Stimulated activated CD4-positive, alpha-beta T cell treated with anti-CD3 and anti-CD28 coated beads, Interleukin-2, amount 100 ng/mL, for 48 hours (primary cell): ENCODE measurements around the gene OR10A7.
A peak's percentile ranks its signal among the peaks of the same experiment; 100 is the strongest.
"Not testable (repeated sequence)": the region's sequence is repeated elsewhere in the genome, so short reads cannot be mapped to it uniquely, and the experiment has no call there.

ENCODE experiments used
- DNase-seq, 2 donors: peaks; one replicate each; pipeline ENCODE4 v3.0.0-alpha.2; 2020

The OR10A7 gene, protein sequence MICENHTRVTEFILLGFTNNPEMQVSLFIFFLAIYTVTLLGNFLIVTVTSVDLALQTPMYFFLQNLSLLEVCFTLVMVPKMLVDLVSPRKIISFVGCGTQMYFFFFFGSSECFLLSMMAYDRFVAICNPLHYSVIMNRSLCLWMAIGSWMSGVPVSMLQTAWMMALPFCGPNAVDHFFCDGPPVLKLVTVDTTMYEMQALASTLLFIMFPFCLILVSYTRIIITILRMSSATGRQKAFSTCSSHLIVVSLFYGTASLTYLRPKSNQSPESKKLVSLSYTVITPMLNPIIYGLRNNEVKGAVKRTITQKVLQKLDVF

DNA sequence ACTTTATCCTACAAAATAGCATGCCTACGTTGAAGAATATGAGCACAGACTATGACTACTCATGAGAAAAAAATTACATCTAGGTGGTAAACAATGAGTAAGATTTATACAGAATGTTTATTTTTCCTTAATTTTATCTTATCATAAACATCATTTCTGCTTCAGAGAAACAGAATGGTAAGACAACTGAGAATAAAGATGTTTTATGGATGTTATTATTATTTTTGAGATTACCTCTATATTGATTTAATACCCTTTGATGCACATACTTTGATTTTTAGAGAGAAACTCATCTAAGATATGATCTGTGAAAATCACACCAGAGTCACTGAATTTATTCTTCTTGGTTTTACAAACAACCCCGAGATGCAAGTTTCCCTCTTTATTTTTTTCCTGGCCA is at the start of gene OR10A7:
Gene OR10A7 (plus strand): TSS at position 301 of the 400 bp plus-strand sequence. CDS start 0 bp downstream, at position 301.
- no peak for DNase-seq

DNA sequence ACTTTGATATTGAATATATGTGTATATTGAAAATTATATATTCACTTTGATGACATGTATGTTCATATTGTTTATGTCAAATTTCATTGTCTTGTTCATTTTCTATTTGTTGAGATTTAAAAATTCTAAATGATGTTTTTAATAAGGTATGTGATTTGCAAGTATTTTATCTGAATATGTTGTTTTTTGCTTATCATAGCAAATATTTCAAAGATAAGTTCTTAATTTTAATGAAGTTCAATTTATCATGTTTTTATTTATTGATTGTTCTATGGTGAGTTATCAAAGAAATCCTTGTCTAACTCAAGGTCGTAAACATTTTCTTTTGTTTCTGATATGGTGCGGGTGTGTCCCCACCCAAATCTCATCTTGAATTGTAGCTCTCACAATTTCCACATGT is 49.4 kb upstream of the OR10A7 start:
- DNase-seq = no peak

DNA sequence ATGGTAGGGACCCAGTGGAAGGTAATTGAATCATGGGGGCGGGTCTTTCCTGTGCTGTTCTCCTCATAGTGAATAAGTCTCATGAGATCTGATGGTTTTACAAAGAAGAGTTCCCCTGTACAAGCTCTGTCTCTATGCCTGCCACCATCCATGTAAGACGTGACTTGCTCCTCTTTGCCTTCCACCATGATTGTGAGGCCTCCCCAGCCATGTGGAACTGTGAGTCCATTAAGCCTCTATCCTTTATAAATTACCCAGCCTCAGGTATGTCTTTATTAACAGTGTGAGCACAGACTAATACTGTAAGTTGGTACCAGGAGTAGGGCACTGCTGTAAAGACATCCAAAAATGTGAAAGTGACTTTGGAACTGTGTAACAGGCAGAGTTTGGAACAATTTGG is 49.0 kb upstream of the OR10A7 start:
- DNase-seq = not testable (repeated sequence)

DNA sequence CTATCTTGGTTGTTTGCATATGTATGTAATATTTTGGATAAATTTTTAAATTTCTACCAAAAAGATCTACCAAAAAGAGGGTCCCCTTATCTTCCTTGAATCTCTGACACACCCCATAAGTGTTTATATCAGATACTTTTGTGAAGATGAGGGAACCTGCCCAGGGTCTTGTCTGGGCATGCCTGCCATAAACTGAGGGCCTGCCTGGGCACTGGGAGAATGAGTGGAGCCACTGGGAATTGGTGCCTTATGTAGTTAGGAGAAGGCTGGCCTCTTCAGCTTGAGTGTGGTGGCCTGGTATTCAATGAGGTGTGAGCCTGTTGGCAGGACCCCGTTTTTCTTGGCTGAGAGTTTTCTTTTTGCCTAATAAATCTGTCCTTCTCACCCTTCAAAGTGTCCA is 48.1 kb upstream of the OR10A7 start:
- DNase-seq = no peak

DNA sequence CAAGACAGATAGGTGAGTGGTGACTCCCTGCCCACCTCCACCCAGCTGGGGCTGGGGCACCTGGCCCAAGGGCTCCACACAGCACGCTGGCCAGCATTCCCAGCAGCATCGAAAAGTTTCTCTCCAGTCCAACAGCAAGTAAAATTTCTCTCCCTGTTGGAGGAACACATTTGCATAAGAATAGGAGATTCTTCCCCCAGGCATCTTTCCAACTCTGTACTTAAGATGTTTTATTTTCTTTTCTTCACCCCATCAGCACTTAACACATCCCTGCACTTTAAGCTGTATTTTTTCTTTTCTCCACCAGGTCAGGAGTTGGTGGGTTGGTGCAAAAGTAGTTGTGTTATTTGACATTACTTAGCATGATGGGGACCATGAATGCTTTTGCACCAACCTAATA is 47.4 kb upstream of the OR10A7 start:
- DNase-seq = no peak

DNA sequence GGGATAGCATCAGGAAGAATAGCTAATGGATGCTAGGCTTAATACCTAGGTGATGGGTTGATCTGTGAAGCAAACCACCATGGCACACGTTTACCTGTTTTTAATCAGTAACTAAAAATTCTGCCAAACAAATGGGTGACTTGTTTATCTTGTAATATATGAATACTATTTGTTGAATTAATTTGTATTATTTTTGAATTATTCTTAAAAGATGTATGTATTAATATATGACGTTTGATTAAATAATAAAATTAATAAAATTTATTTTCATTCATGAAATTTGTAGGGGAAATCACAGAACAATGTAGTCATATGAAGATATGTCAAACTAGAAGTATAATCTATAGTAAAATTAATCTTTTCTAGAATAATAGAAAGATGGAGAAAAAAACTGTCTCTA is 32.3 kb upstream of the OR10A7 start:
- DNase-seq = no peak

DNA sequence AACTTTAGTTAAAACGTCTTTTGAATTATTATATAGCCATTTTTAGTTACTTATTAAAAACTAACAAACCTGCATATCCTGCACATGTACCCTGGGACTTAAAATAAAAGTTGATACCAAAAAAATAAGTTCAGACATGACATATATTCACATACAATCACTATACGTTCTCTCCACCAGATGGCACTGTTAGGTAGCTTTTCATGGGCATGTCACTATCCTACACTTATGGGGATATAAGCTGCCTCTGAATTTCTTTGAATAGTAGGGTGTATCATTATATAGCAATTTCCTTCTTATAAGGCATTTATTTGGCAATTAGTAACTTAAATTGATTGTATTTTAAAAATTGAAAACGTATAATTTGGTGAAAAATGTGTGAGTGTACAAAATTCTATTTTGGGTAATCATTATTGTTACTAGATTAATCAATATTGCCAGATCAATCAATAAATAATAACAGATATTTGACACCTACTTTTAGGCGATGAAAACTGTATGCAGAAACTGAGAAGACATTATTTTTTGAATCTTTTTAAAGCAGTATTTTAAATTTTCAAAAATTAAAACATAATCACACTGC is 31.8 kb upstream of the OR10A7 start:
- peak; percentile 41 to 63 for DNase-seq

DNA sequence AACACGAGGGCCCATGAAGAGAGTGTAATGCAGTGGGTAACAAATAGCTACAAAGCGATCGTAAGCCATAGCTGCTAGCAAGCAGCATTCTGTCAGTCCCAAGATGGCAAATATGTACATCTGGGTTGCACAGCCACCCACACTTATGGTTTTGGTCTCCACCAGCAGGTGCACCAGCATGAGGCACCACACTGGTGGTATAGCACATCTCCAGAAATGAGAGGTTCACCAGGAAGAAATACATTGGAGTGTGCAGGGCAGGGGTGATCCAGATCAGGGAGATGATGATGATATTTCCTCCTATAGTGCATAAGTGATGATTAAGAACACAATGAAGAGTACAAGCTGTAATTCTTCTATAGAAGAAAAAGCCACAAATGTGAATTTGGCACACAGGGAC is 26.4 kb upstream of the OR10A7 start:
- DNase-seq = no peak

DNA sequence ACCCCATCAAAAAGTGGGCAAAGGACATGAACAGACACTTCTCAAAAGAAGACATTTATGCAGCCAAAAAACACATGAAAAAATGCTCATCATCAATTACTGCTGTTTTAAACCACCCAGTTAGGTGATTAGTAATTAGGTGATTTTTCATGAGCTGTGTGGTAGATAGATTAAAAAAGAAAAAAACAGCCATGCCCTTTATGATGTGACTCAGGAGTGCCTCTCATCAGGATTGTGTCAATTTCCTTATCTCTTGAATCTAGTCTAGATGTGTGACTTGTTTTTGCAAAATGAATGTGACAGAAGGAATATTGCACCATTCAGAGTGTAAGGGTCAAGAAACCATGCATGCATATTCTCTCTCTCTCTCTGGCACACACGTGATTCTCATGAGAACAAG is 5.7 kb downstream of the OR10A7 start:
- no peak for DNase-seq

DNA sequence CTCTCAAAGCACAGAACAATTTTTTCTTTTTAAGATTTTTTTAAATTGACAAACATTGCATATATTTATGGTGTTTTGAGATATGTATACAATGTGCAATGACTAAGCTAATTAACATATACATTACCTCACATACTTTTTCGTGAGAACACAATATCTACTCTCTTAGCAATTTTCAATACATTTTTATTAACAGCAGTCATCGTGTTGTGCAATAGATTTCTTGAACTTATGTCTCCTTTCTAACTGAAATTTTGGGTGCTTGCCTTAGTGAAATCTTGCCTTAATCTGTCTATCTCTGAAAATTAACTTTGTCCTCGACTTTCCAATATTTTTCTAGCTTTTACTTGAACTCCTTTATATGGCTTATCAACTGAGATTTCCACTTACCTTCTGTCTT is 6.8 kb downstream of the OR10A7 start:
- no peak for DNase-seq

DNA sequence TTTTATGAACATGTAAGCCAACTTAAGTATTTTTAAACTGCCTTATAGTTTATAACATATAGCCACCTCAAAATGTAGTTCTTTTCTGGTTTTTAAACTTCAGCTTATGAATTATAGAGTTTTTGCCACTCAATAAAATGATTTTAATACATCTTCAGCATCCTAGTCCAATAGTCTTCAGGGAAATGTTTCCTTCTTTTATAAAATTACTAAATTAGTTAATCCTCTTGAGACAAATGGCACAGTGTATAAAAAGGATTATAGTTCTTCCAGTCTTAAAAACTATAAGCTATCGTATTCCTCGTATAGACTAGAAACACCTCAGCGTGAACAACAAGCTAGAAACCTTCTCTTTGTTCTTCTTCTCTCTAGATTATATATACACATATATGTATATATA is 23.5 kb downstream of the OR10A7 start, which contains the start of gene OR6C74:
Gene OR6C74 (plus strand): TSS at position 301 of the 400 bp plus-strand sequence. CDS start 2,679 bp downstream, outside the sequence.
- no peak for DNase-seq

DNA sequence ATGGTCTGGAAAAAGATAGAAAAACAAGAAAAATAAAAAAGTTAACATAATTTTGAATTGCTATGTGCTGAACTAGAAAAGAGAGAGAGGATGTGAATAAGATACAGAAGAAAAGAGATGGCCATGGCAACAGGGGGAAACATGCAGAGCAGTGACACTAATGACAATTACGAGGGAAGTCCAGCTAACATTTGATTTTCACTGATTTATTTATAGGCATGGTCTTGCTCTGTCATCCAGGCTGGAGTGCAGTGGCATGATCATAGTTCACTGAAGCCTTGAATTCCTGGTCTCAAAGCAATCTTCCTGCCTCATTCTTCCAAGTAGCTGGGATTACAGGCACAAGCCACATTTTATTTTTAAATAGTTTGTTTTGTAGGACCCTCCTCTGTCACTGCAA is 25.3 kb downstream of the OR10A7 start:
- no peak for DNase-seq

DNA sequence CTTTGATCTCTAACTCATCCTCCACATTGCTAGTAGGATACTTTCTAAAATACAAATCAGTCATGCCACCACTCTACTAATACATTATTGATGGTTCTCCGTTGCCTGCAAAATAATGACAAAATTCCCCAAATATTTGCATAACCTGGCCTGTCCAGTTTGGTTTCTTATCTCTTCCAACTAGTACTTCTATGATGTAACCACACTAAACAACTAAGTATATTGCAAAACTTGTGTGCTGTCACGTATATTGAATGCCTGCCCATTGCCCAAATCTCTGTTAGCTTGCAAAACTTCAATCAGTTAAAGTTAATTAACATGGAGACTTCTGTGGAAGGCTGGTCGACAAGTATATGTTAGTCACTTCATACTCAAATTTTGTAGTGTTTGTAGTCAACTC is 30.1 kb downstream of the OR10A7 start:
- no peak for DNase-seq

DNA sequence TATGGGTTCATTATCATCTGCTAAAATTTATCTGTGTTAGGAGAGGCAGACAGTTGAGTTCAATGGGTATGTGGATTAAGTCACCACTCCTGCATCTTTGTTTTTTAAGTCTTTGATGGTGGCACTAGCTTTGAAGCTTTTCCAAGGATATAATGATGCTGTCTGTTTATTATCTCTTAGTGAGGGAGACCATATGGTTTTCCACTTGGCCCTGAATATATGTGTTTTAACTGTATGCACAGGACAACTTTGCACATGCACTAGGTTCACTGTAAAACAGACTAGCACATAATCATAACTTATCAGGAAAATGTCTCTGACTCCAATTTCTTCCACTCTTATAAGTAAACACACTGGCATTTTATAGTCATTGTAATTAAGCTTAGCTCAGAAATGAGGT is 32.5 kb downstream of the OR10A7 start:
- no peak for DNase-seq

DNA sequence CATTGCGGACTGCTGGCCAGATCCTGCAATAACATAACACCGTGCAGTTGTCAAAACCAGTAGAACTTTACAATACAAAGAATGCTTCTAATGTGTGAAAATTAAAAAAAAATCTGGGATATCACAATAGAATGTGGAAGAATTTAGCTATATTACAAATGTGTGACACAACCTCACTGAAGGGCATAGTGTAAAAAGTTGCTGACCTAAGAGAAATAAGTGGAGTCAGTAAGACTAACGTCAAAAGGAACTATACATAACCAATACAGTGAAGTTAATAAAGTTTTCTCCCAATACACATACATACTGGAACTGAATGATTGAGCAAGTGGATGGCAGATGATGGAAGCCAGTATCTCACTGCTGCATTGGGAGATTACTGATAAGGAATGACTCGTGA is 36.0 kb downstream of the OR10A7 start:
- no peak for DNase-seq

DNA sequence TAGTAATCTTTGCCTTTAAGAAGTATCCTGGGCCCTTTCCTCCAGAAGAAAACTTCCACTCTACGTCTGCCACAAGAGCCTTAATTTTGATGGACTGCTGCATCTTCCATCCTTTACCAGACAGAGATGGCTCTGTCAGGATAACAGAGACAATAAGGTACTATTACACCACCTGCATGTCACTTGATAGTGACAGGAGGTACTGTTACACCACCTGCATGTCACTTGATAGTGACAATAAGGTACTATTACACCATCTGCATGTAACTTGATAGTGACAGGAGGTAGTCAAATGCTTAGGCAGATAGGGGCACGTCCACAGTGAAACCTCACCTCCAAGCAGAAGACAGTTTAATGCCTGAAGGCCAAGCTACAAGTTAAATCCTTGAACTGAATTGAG is 37.5 kb downstream of the OR10A7 start:
- DNase-seq = no peak
